OCI-LY1 (cell line): ENCODE measurements around the gene SYT7.

Experiments
- H2AFZ ChIP-seq: fragments of 200-600 bp; sonication (generic), shearing (Covaris generic); 2 replicates; pipeline ENCODE4 v1.6.0; 2014; ENCODE audit warnings: antibody characterized with exemption, mild to moderate bottlenecking, low read length
- H3F3A ChIP-seq: fragments of 200-600 bp; sonication (generic), shearing (Covaris generic); 2 replicates; pipeline ENCODE4 v1.6.0; 2014; ENCODE audit warnings: mild to moderate bottlenecking, antibody characterized with exemption, low read length, moderate library complexity; ENCODE audit not compliant: insufficient read depth
- H3K27ac ChIP-seq: fragments of 200-600 bp; sonication (generic); 2 replicates; pipeline ENCODE4 v1.5.1; 2014; ENCODE audit warnings: low read length, mixed run types, mild to moderate bottlenecking, low read depth; ENCODE audit not compliant: poor library complexity, severe bottlenecking
- H3K27me3 ChIP-seq: fragments of 200-600 bp; sonication (generic); 2 replicates; pipeline ENCODE4 v1.6.0; 2014; ENCODE audit warnings: antibody characterized with exemption, mild to moderate bottlenecking, low read length, moderate library complexity; ENCODE audit not compliant: insufficient read depth
- H3K36me3 ChIP-seq: fragments of 200-600 bp; sonication (generic); 2 replicates; pipeline ENCODE4 v1.6.1; 2014; ENCODE audit warnings: mild to moderate bottlenecking, antibody characterized with exemption, low read length, moderate library complexity, mixed read lengths; ENCODE audit not compliant: insufficient read depth
- H3K4me1 ChIP-seq: fragments of 200-600 bp; sonication (generic); 2 replicates; pipeline ENCODE4 v1.5.1; 2014; ENCODE audit warnings: mild to moderate bottlenecking, low read length, moderate library complexity; ENCODE audit not compliant: insufficient read depth, severe bottlenecking
- H3K4me2 ChIP-seq: fragments of 200-600 bp; sonication (generic), shearing (Covaris generic); 2 replicates; pipeline ENCODE4 v1.6.1; 2014; ENCODE audit warnings: low read length
- H3K4me3 ChIP-seq: fragments of 200-600 bp; sonication (generic); 2 replicates; pipeline ENCODE4 v1.5.1; 2014; ENCODE audit warnings: low read length, low read depth, mild to moderate bottlenecking, mixed read lengths; ENCODE audit not compliant: poor library complexity, severe bottlenecking
- H3K79me2 ChIP-seq: fragments of 200-600 bp; shearing (Covaris generic); 2 replicates; pipeline ENCODE4 v1.6.1; 2016; ENCODE audit warnings: mixed run types, low read length, mixed read lengths; ENCODE audit not compliant: insufficient read depth
- H3K9ac ChIP-seq: fragments of 200-600 bp; sonication (generic), shearing (Covaris generic); 2 replicates; pipeline ENCODE4 v1.6.1; 2014; ENCODE audit warnings: mild to moderate bottlenecking, low read length, mixed read lengths
- H3K9me2 ChIP-seq: fragments of 200-600 bp; sonication (generic), shearing (Covaris generic); 2 replicates; pipeline ENCODE4 v1.6.1; 2014; ENCODE audit warnings: low read depth, mild to moderate bottlenecking, low read length, mixed read lengths
- H3K9me3 ChIP-seq: fragments of 200-600 bp; shearing (Covaris generic); 2 replicates; pipeline ENCODE4 v1.6.1; 2014; ENCODE audit warnings: low read length, mixed read lengths
- H4K20me1 ChIP-seq: fragments of 200-600 bp; sonication (generic), shearing (Covaris generic); 2 replicates; pipeline ENCODE4 v1.6.0; 2016; ENCODE audit warnings: mild to moderate bottlenecking, low read length; ENCODE audit not compliant: insufficient read depth
- CTCF ChIP-seq: fragments of 200-600 bp; sonication (generic), shearing (Covaris generic); IDR thresholded peaks from 2 replicates; pipeline ENCODE4 v1.5.1; 2017; ENCODE audit warnings: mild to moderate bottlenecking, antibody characterized with exemption, low read length, moderate library complexity, mixed read lengths
- EZH2 ChIP-seq: fragments of 200-600 bp; sonication (generic), shearing (Covaris generic); IDR thresholded peaks from 2 replicates; pipeline ENCODE4 v1.8.0; 2017; ENCODE audit warnings: borderline replicate concordance, mixed run types, mild to moderate bottlenecking, antibody characterized with exemption, low read length, moderate library complexity, mixed read lengths

The SYT7 gene

DNA sequence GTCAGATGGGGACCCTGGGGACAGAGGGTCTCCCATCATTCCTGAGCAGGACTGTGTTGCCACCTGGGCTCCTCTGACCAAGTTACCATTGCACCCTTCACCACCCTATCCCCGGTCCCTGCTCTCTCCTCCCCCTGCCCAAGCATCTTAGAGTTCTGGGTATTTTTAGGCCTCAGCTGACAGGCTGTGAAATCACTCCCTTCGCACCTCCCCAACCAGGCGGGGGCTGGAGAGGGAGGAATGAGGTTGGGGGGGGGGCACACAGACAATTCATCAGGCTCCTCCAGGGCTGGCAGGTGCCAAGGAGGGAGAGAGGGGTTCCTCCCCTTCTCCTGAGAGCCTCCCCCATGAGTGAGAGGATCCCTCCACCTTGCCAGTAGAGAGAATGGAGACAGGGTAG, 9.0 kb downstream of the SYT7 start:
- H3K79me2 ChIP-seq, result no peaks in the 10 kb centered on the region
- H3K4me1 ChIP-seq, result no peaks in the 10 kb centered on the region
- H3K4me2 ChIP-seq, result no peak overlapping the region
- TF ChIP-seq EZH2, result no peak
- TF ChIP-seq CTCF, result no peak
- H3K4me3 ChIP-seq, result no peak overlapping the region
- H3K27me3 ChIP-seq, result no peaks in the 10 kb centered on the region; the same call in 1 of the 2 replicates
- H3F3A ChIP-seq, result no peaks in the 10 kb centered on the region
- no peak overlapping the region for H3K27ac ChIP-seq
- H2AFZ ChIP-seq, result no peak overlapping the region
- H4K20me1 ChIP-seq, result no peaks in the 10 kb centered on the region
- no peaks in the 10 kb centered on the region for H3K9me3 ChIP-seq
- H3K9me2 ChIP-seq, result no peaks in the 10 kb centered on the region
- H3K36me3 ChIP-seq, result no peaks in the 10 kb centered on the region
- no peak overlapping the region for H3K9ac ChIP-seq

DNA sequence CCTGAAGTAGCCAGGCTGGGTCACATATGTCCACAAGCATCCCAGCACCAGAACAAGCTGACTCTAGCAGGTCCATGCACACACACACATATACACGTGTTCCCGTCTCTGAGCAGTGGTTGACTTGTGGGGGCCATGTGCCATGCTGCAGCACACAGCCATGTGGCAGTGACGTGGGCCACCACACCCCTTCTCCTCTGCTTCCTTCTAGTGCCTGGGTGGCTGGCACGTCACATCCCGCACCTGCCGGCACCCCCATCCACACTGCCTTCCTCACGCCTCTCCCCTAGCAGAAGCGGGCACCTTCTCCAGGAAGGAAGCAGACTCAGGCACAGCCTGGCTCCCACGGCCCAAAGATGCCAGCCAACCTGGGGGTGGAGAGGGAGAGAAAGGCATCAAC, 9.5 kb downstream of the SYT7 start:
- no peaks in the 10 kb centered on the region for H3K9me2 ChIP-seq
- no peak for TF ChIP-seq EZH2
- no peak for TF ChIP-seq CTCF
- H3K36me3 ChIP-seq, result no peaks in the 10 kb centered on the region
- H2AFZ ChIP-seq, result no peak overlapping the region
- H3K4me3 ChIP-seq, result no peak overlapping the region
- H3F3A ChIP-seq, result no peaks in the 10 kb centered on the region
- H3K27me3 ChIP-seq, result no peaks in the 10 kb centered on the region; the same call in 1 of the 2 replicates
- H3K4me2 ChIP-seq, result no peak overlapping the region
- no peaks in the 10 kb centered on the region for H3K79me2 ChIP-seq
- H3K9ac ChIP-seq, result no peak overlapping the region
- no peaks in the 10 kb centered on the region for H3K4me1 ChIP-seq
- H3K27ac ChIP-seq, result no peak overlapping the region
- no peaks in the 10 kb centered on the region for H3K9me3 ChIP-seq
- H4K20me1 ChIP-seq, result no peaks in the 10 kb centered on the region

DNA sequence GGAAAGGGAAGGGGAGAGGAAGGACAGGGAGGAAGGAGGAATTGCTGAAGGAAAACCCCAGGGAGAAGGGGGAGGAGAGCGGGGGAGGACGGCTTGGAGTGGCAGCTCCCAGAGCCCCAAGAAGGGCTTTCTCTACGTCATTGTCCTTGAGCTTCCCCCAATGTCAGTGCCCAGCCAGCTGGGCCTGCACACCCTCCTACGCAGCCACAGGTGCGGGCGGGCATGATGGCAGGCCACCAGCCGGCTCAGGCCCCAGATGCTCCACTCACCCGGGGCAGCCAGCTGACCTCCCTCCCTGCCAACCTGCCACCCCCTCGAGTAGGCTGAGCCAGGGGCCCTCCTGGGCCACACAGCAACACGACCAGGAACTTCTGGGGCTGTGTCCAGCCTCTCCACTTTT, 11.2 kb downstream of the SYT7 start:
- Histone ChIP-seq H4K20me1 (no peaks in the 10 kb centered on the region), H3F3A (no peaks in the 10 kb centered on the region), H3K9me3 (no peaks in the 10 kb centered on the region), H2AFZ (no peak overlapping the region), H3K4me2 (no peak overlapping the region), H3K4me1 (no peaks in the 10 kb centered on the region), H3K9me2 (no peaks in the 10 kb centered on the region), H3K4me3 (no peak overlapping the region), H3K36me3 (no peaks in the 10 kb centered on the region), H3K27me3 (no peaks in the 10 kb centered on the region; the same call in 1 of the 2 replicates), H3K9ac (no peak overlapping the region), H3K27ac (no peak overlapping the region), H3K79me2 (no peaks in the 10 kb centered on the region)
- no peak for TF ChIP-seq CTCF
- TF ChIP-seq EZH2, result no peak
